ENCODE data around the gene TMCC3.

The TMCC3 gene

GRCh38 chr12:94656556-94656955 lies 6.2 kb upstream of the TMCC3 start:
- H3K4me3 ChIP-seq (ENCODE audit: low read depth in 1 of 2, low read length in 2 of 2), result no peak overlapping the region
- peaks cover 5% of the 10 kb centered on the region for H3K27me3 ChIP-seq (ENCODE audit: insufficient read depth, low read length, poor library complexity)
- H3K4me2 ChIP-seq (ENCODE audit: insufficient read depth, low read length), result no peak overlapping the region
- no peaks in the 10 kb centered on the region for H3K4me1 ChIP-seq (ENCODE audit: insufficient read depth, low read length)
- DNase-seq (no peak), ATAC-seq (ENCODE audit: insufficient read depth, low read depth) (no peak)
- no peaks in the 10 kb centered on the region for H3K36me3 ChIP-seq (ENCODE audit: insufficient read depth, low read length)
- no peak overlapping the region for H3K27ac ChIP-seq (ENCODE audit: low read length)
- H3K9me3 ChIP-seq (ENCODE audit: insufficient read depth, low read length, severe bottlenecking), result no peaks in the 10 kb centered on the region
- TF ChIP-seq EZH2 (IDR thresholded peaks at IDR 0.05; ENCODE audit: borderline replicate concordance, low read depth, low read length, severe bottlenecking) (no peak), CTCF (IDR thresholded peaks at IDR 0.05; ENCODE audit: borderline replicate concordance, extremely low read depth, low read length, poor library complexity, severe bottlenecking) (no peak)
- H2AFZ ChIP-seq (ENCODE audit: low read depth, low read length), result no peak overlapping the region
- H4K20me1 ChIP-seq (ENCODE audit: insufficient read depth, low read length), result no peaks in the 10 kb centered on the region
- H3K79me2 ChIP-seq (ENCODE audit: insufficient read depth, low read length), result no peaks in the 10 kb centered on the region
- H3K9ac ChIP-seq (ENCODE audit: low read depth, low read length), result no peak overlapping the region

GRCh38 chr12:94649349-94650142 lies 811 bp downstream of the TMCC3 start:
- H3K9ac ChIP-seq (ENCODE audit: low read depth, low read length), result no peak overlapping the region
- peaks cover 6% of the 10 kb centered on the region for H3K27me3 ChIP-seq (ENCODE audit: insufficient read depth, low read length, poor library complexity)
- TF ChIP-seq EZH2 (IDR thresholded peaks at IDR 0.05; ENCODE audit: borderline replicate concordance, low read depth, low read length, severe bottlenecking), result no peak
- no peak for TF ChIP-seq CTCF (IDR thresholded peaks at IDR 0.05; ENCODE audit: borderline replicate concordance, extremely low read depth, low read length, poor library complexity, severe bottlenecking)
- no peaks in the 10 kb centered on the region for H3K9me3 ChIP-seq (ENCODE audit: insufficient read depth, low read length, severe bottlenecking)
- no peaks in the 10 kb centered on the region for H3K36me3 ChIP-seq (ENCODE audit: insufficient read depth, low read length)
- no peak overlapping the region for H2AFZ ChIP-seq (ENCODE audit: low read depth, low read length)
- H3K4me1 ChIP-seq (ENCODE audit: insufficient read depth, low read length), result no peaks in the 10 kb centered on the region
- no peak overlapping the region for H3K4me2 ChIP-seq (ENCODE audit: insufficient read depth, low read length)
- DNase-seq (no peak), ATAC-seq (ENCODE audit: insufficient read depth, low read depth) (no peak)
- no peaks in the 10 kb centered on the region for H3K79me2 ChIP-seq (ENCODE audit: insufficient read depth, low read length)
- H4K20me1 ChIP-seq (ENCODE audit: insufficient read depth, low read length), result no peaks in the 10 kb centered on the region
- H3K4me3 ChIP-seq (ENCODE audit: low read depth in 1 of 2, low read length in 2 of 2), result no peak overlapping the region
- H3K27ac ChIP-seq (ENCODE audit: low read length), result no peak overlapping the region

DNA sequence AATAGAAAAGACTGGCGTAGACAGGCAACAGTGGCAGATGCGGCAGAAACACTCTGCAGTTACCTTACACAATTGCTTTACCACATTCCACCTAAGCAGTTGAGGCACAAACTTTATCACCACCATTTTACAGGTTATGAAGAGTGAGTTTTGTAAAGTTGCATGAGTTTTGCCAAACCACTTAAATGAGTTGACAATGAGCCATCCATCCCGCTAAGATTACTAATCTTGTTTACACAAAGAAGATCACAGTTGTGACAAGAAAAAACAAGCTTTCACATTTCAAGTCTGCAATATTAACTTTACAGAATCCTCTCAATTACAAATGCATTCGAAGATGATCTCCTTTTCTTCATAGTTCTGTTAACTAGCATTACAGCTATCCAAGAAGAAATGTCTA lies 1.8 kb downstream of the TMCC3 start:
- no peak overlapping the region for H3K27ac ChIP-seq (ENCODE audit: low read length)
- DNase-seq (no peak), ATAC-seq (ENCODE audit: insufficient read depth, low read depth) (no peak)
- no peak overlapping the region for H3K4me3 ChIP-seq (ENCODE audit: low read depth in 1 of 2, low read length in 2 of 2)
- H3K4me2 ChIP-seq (ENCODE audit: insufficient read depth, low read length), result no peak overlapping the region
- no peaks in the 10 kb centered on the region for H3K79me2 ChIP-seq (ENCODE audit: insufficient read depth, low read length)
- no peaks in the 10 kb centered on the region for H4K20me1 ChIP-seq (ENCODE audit: insufficient read depth, low read length)
- H3K9ac ChIP-seq (ENCODE audit: low read depth, low read length), result no peak overlapping the region
- H2AFZ ChIP-seq (ENCODE audit: low read depth, low read length), result no peak overlapping the region
- no peaks in the 10 kb centered on the region for H3K4me1 ChIP-seq (ENCODE audit: insufficient read depth, low read length)
- H3K36me3 ChIP-seq (ENCODE audit: insufficient read depth, low read length), result no peaks in the 10 kb centered on the region
- TF ChIP-seq CTCF (IDR thresholded peaks at IDR 0.05; ENCODE audit: borderline replicate concordance, extremely low read depth, low read length, poor library complexity, severe bottlenecking), result no peak
- no peak for TF ChIP-seq EZH2 (IDR thresholded peaks at IDR 0.05; ENCODE audit: borderline replicate concordance, low read depth, low read length, severe bottlenecking)
- peaks cover 16% of the 10 kb centered on the region for H3K27me3 ChIP-seq (ENCODE audit: insufficient read depth, low read length, poor library complexity)
- H3K9me3 ChIP-seq (ENCODE audit: insufficient read depth, low read length, severe bottlenecking), result no peaks in the 10 kb centered on the region
